Tibial nerve (tissue), 4 donors: ENCODE results near the gene CD244. TPM values are rescaled to one million over a fixed set of nuclear protein-coding genes. Genes with fewer than 3 reads are reported as not detected.

ENCODE experiments used
- DNase-seq, 2 donors: peaks; one replicate each; pipeline ENCODE4 v3.0.0-alpha.2; 2019; ENCODE audit warnings: low spot score in 2 of 2
- H3K27ac ChIP-seq, 4 donors: fragments of 200-600 bp; sonication (generic) in 3 of 4; one replicate each; pipeline ENCODE4 v1.5.1; 2017 to 2019; ENCODE audit warnings: mild to moderate bottlenecking in 1 of 4
- H3K27me3 ChIP-seq, 2 donors: fragments of 200-600 bp; sonication (generic) in 1 of 2; one replicate each; pipeline versions ENCODE4 v1.5.1 to v1.6.0; 2017 to 2019
- H3K36me3 ChIP-seq, 3 donors: fragments of 200-600 bp; sonication (generic); one replicate each; pipeline ENCODE4 v1.5.1; 2018 to 2019
- H3K4me1 ChIP-seq, 4 donors: fragments of 200-600 bp; sonication (generic) in 3 of 4; one replicate each; pipeline ENCODE4 v1.5.1; 2017 to 2019
- H3K4me3 ChIP-seq, 4 donors: fragments of 200-600 bp; sonication (generic) in 3 of 4; one replicate each; pipeline ENCODE4 v1.5.1; 2017 to 2019; ENCODE audit warnings: mild to moderate bottlenecking in 1 of 4, moderate library complexity in 1 of 4
- H3K9me3 ChIP-seq, 4 donors: fragments of 200-600 bp; sonication (generic) in 3 of 4; one replicate each; pipeline ENCODE4 v1.5.1; 2017 to 2019
- CTCF ChIP-seq, 5 experiments: fragments of 200-600 bp in 3 of 5; fragments of 450-650 bp in 2 of 5; sonication (generic) in 3 of 5; IDR thresholded peaks; one replicate each; pipeline ENCODE4 v1.5.1; 2016 to 2019; ENCODE audit warnings: antibody characterized with exemption in 5 of 5, mild to moderate bottlenecking in 3 of 5, moderate library complexity in 2 of 5
- EP300 ChIP-seq, 2 donors: sonication (generic); formaldehyde crosslinking; IDR thresholded peaks; one replicate each; pipeline ENCODE4 v1.6.1; 2017; ENCODE audit warnings: antibody characterized with exemption in 2 of 2, mild to moderate bottlenecking in 1 of 2
- POLR2A ChIP-seq, 2 donors: fragments of 450-650 bp; IDR thresholded peaks; one replicate each; pipeline ENCODE4 v1.6.1; 2017; ENCODE audit warnings: antibody characterized with exemption in 2 of 2, mild to moderate bottlenecking in 2 of 2, moderate library complexity in 2 of 2
- WGBS, 2 donors: methylation state at CpG; one replicate each; pipeline ENCODE4 v1.1.5; 2018; 5-methylcytosine and 5-hydroxymethylcytosine counted together
- total RNA-seq, 4 donors: library from RNA; depleted of rRNA; stranded (reverse); fragments of >200 nt; gene quantifications; one replicate each; pipeline ENCODE4 v1.1.0, GENCODE V29; 2016

CD244 gene
- total RNA-seq, 4 donors from 2014 or later: 0.63 to 0.98 (median 0.90) TPM; not detected in 1

DNA sequence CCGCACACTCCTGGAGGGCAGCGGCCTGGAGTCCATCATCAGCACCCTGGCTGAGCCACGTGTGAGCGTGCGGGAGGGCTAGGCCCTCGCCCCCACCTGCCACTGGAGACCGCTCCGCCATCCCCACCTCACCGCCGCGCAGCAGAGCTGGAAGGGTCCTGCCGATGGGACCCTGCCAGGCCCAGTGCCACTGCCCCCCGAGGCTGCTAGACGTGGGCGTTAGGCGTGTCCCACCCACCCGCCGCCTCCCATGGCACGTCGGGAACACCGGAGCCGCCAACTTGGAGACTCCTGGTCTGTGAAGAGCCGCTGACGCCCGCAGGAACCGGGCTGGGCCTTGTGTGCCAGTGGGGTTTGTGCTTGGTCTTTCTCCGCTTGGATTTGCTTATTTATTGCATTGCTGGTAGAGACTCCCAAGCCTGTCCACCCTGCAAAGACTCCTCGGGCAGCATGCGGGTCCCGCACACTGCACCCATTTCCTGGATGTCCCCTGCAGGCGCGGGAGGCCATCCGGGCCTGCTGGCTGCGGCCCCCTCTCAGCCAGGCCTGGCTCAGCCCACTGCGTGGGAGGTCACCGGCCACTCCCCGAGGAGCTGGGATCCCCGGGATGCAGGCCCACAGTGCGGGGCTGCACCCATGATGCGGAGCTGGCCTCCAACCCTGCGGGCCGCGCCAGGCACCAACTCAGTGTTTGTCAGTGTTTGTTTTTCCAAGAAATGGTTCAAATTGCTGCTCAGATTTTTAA is 60.7 kb downstream of the CD244 start:
- no peaks in the 10 kb centered on the region for H3K27me3 ChIP-seq
- peaks cover 0 to 19% (median 4%) of the 10 kb centered on the region in 4 donors for H3K9me3 ChIP-seq
- H3K36me3 ChIP-seq: no peaks in the 10 kb centered on the region
- no peaks in the 10 kb centered on the region for H3K4me1 ChIP-seq
- no peak overlapping the region for H3K4me3 ChIP-seq
- DNase-seq: no peak
- 93 to 95% methylated on average over 27 to 37 of the region's 43 CpGs for WGBS, 2 donors
- no peak overlapping the region for H3K27ac ChIP-seq
- TF ChIP-seq POLR2A (IDR thresholded peaks at IDR 0.05) (no peak), EP300 (IDR thresholded peaks at IDR 0.05) (no peak), CTCF (IDR thresholded peaks at IDR 0.05) (no peak)

DNA sequence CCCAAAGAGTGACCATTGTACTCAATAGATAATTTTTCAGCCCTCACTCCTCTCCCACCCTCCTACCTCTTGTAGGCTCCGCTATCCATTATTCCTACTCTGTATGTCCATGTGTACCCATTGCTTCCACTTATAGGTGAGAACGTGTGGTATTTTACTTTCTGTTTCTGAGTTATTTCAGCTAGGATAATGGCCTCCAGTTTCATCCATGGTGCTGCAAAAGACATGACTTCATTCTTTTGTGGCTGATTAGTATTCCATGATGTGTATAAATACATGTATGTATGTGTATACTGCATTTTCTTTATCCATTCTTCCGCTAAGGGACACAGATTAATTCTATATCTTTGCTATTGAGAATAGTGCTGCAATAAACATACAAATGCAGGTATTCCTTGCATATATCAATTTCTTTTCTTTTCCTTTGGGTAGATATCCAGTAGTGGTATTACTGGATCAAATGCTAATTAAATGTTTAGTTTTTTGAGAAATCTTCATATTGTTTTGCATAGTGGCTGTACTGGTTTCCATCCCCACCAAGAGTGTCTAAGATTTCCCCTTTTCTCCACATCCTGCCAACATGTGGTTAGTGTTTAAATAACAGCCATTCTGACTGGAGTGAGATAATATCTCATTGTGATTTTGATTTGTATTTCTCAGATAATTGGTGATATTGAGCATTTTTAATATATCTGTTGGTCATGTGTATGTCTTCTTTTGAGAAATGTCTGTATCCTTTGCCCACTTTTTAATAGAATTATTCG is 61.9 kb downstream of the CD244 start:
- Histone ChIP-seq H3K27me3 (no peaks in the 10 kb centered on the region), H3K4me1 (no peaks in the 10 kb centered on the region), H3K36me3 (no peaks in the 10 kb centered on the region), H3K4me3 (no peak overlapping the region), H3K9me3 (peaks cover 0 to 7% (median 0%) of the 10 kb centered on the region in 4 donors), H3K27ac (no peak overlapping the region)
- WGBS, 2 donors: 54 to 62% methylated on average over 4 of the region's 4 CpGs
- TF ChIP-seq POLR2A (IDR thresholded peaks at IDR 0.05): no peak
- no peak for TF ChIP-seq CTCF (IDR thresholded peaks at IDR 0.05)
- no peak for TF ChIP-seq EP300 (IDR thresholded peaks at IDR 0.05)
- no peak for DNase-seq

- Histone ChIP-seq H3K4me1 (no peaks in the 10 kb centered on the region), H3K4me3 (no peak overlapping the region), H3K27me3 (no peaks in the 10 kb centered on the region), H3K27ac (no peak overlapping the region), H3K9me3 (peaks cover 0 to 9% (median 0%) of the 10 kb centered on the region in 4 donors), H3K36me3 (no peaks in the 10 kb centered on the region)
- TF ChIP-seq CTCF (IDR thresholded peaks at IDR 0.05) (no peak), POLR2A (IDR thresholded peaks at IDR 0.05) (no peak), EP300 (IDR thresholded peaks at IDR 0.05) (no peak)
- WGBS, 2 donors: 93 to 98% methylated on average over 1 of the region's 1 CpG
- DNase-seq: no peak
These were observed 62.5 kb downstream of the CD244 start for GRCh38 chr1:160800142-160800541.

- no peak for TF ChIP-seq EP300 (IDR thresholded peaks at IDR 0.05)
- no peak for TF ChIP-seq CTCF (IDR thresholded peaks at IDR 0.05)
- TF ChIP-seq POLR2A (IDR thresholded peaks at IDR 0.05): no peak
- H3K9me3 ChIP-seq: peaks cover 0 to 9% (median 0%) of the 10 kb centered on the region in 4 donors
- no peak overlapping the region for H3K27ac ChIP-seq
- no peaks in the 10 kb centered on the region for H3K4me1 ChIP-seq
- no peaks in the 10 kb centered on the region for H3K27me3 ChIP-seq
- DNase-seq: no peak
- no peak overlapping the region for H3K4me3 ChIP-seq
- H3K36me3 ChIP-seq: no peaks in the 10 kb centered on the region
- 92 to 93% methylated on average over 5 of the region's 5 CpGs for WGBS, 2 donors
These were observed 63.0 kb downstream of the CD244 start for GRCh38 chr1:160799641-160800040.

- 83 to 98% methylated on average over 2 of the region's 2 CpGs for WGBS, 2 donors
- TF ChIP-seq EP300 (IDR thresholded peaks at IDR 0.05) (no peak), POLR2A (IDR thresholded peaks at IDR 0.05) (no peak), CTCF (IDR thresholded peaks at IDR 0.05) (no peak)
- no peaks in the 10 kb centered on the region for H3K27me3 ChIP-seq
These were observed 64.2 kb downstream of the CD244 start for GRCh38 chr1:160798439-160798838.

More at GRCh38 chr1:160798439-160798838, 64.2 kb downstream of the CD244 start:
- Histone ChIP-seq H3K27ac (peak overlapping the region in 1 of 4 donors; percentile 16), H3K9me3 (peaks cover 0 to 9% (median 0%) of the 10 kb centered on the region in 4 donors), H3K4me3 (peak overlapping the region in 1 of 4 donors; percentile 0), H3K4me1 (no peaks in the 10 kb centered on the region), H3K36me3 (no peaks in the 10 kb centered on the region)
- no peak for DNase-seq
